ENCODE measurements around the gene CREB5.

- no peak for TF ChIP-seq CTCF (IDR thresholded peaks at IDR 0.05)
- TF ChIP-seq POLR2A (IDR thresholded peaks at IDR 0.05), result no peak
These were observed 381.2 kb downstream of the CREB5 start for GRCh38 chr7:28793381-28794085.
